K562 (cell line): ENCODE results near the gene MEIS2. TPM values are rescaled to one million over a fixed set of nuclear protein-coding genes. Genes with fewer than 3 reads are reported as not detected.

ENCODE experiments used
- ATAC-seq: fragments of 200-7000 bp; cut with Tn5 transposase; 3 replicates; pipeline ENCODE4 v1.9.1; 2020; ENCODE audit warnings: moderate library complexity
- BruUV-seq: library from RNA; stranded (reverse); fragments of 400-500 nt; replicated peaks from 2 replicates; lab custom pipeline; 2021; lab: Mats Ljungman, UMichigan
- CTCF ChIA-PET: fragments of 300-600 bp; formaldehyde crosslinking; extraction: SDS; loops from one replicate; lab custom pipeline; 2021; ENCODE audit warnings: low intra/inter-chr PET ratio; lab: Yijun Ruan, JAX
- POLR2A ChIA-PET: fragments of 300-600, 350-650 bp; sonication (Branson Sonifier 250); formaldehyde crosslinking; extraction: SDS; loops from one replicate; lab custom pipeline; 2021; ENCODE audit warnings: antibody characterized with exemption, inconsistent platforms; lab: Yijun Ruan, JAX
- DNase-seq, 4 experiments: peaks; one replicate each; pipeline versions ENCODE4 v3.0.0 to v3.0.0-alpha.2; 2011 to 2018; ENCODE audit warnings: low spot score in 3 of 4, mixed read lengths in 3 of 4; ENCODE audit errors: extremely low read depth in 1 of 4
- FAIRE-seq: peaks from 2 replicates; lab custom pipeline; 2011; peaks lifted over from hg19 to GRCh38; lab: Jason Lieb, UNC
- H2AFZ ChIP-seq: 2 replicates; pipeline ENCODE4 v1.6.0; 2011; ENCODE audit warnings: low read depth, low read length, control low read depth, inconsistent platforms
- H3K27ac ChIP-seq: fragments of 200-600 bp; 3 replicates; pipeline ENCODE4 v1.8.0; 2011; ENCODE audit warnings: low read depth, mild to moderate bottlenecking, control low read depth, inconsistent platforms, low read length, moderate library complexity, mixed read lengths; ENCODE audit errors: extremely low read depth
- H3K27me3 ChIP-seq, 2 experiments: fragments of 300-600 bp in 1 of 2; 2 replicates in 1 of 2; 3 replicates in 1 of 2; pipeline versions ENCODE4 v1.6.0 to v1.8.0; 2011; ENCODE audit warnings: inconsistent platforms in 2 of 2, low read length in 2 of 2, mild to moderate bottlenecking in 1 of 2, mixed read lengths in 1 of 2, moderate library complexity in 1 of 2; ENCODE audit not compliant: control insufficient read depth in 2 of 2, insufficient read depth in 2 of 2
- H3K36me3 ChIP-seq: fragments of 300-600 bp; 3 replicates; pipeline ENCODE4 v1.8.0; 2011; ENCODE audit warnings: mild to moderate bottlenecking, low read length, inconsistent platforms; ENCODE audit not compliant: control insufficient read depth, insufficient read depth
- H3K4me1 ChIP-seq, 2 experiments: fragments of 200-600 bp in 1 of 2; replicated peaks in 1 of 2; 2 replicates in 1 of 2; 3 replicates in 1 of 2; pipeline versions ENCODE4 v1.5.1 to v1.8.0; 2011; ENCODE audit warnings: inconsistent platforms in 2 of 2, low read length in 2 of 2, mild to moderate bottlenecking in 1 of 2, mixed read lengths in 1 of 2, moderate library complexity in 1 of 2; ENCODE audit not compliant: control insufficient read depth in 2 of 2, insufficient read depth in 2 of 2
- H3K4me2 ChIP-seq: 2 replicates; pipeline ENCODE4 v1.6.1; 2011; ENCODE audit warnings: low read length, control low read depth, inconsistent platforms, mixed read lengths; ENCODE audit not compliant: insufficient read depth
- H3K4me3 ChIP-seq: fragments of 200-600 bp; sonication (generic), shearing (Covaris generic); 2 replicates; pipeline ENCODE4 v1.5.1; 2016; ENCODE audit warnings: control low read depth, inconsistent platforms
- H3K79me2 ChIP-seq: fragments of 200-600 bp; 3 replicates; pipeline ENCODE4 v1.8.0; 2011; ENCODE audit warnings: low read length, inconsistent platforms; ENCODE audit not compliant: control insufficient read depth, insufficient read depth
- H3K9ac ChIP-seq, 2 experiments: 2 replicates each; pipeline versions ENCODE4 v1.6.0 to v1.6.1; 2011; ENCODE audit warnings: low read depth in 2 of 2, low read length in 2 of 2, control low read depth in 1 of 2, inconsistent platforms in 1 of 2, mild to moderate bottlenecking in 1 of 2, mixed read lengths in 1 of 2; ENCODE audit not compliant: insufficient read depth in 1 of 2
- H3K9me1 ChIP-seq: one replicate; pipeline ENCODE4 v1.6.0; 2011; ENCODE audit warnings: inconsistent platforms, mild to moderate bottlenecking, low read length, moderate library complexity; ENCODE audit not compliant: control insufficient read depth, insufficient read depth
- H3K9me3 ChIP-seq: replicated peaks from 2 replicates; pipeline ENCODE4 v1.5.1; 2011; ENCODE audit warnings: low read depth, low read length, inconsistent platforms; ENCODE audit not compliant: control insufficient read depth, insufficient read depth
- H4K20me1 ChIP-seq: replicated peaks from 2 replicates; pipeline ENCODE4 v1.6.1; 2011; ENCODE audit warnings: low read length, inconsistent platforms, mixed read lengths; ENCODE audit not compliant: control insufficient read depth, insufficient read depth
- C11orf30 ChIP-seq: fragments of 450-650 bp; IDR thresholded peaks from 2 replicates; pipeline ENCODE4 v1.6.1; 2016; ENCODE audit warnings: low read depth, mild to moderate bottlenecking
- PBX2 ChIP-seq, 2 experiments: IDR thresholded peaks in 1 of 2; conservative IDR thresholded peaks in 1 of 2; 2 replicates each; pipeline ENCODE4 v1.6.1; 2016; ENCODE audit warnings: low read depth in 2 of 2, mild to moderate bottlenecking in 1 of 2, missing compliant biosample characterization in 1 of 2, missing genetic modification characterization in 1 of 2, moderate library complexity in 1 of 2
- ZNF316 ChIP-seq: fragments of 450-650 bp; IDR thresholded peaks from 2 replicates; pipeline ENCODE4 v1.6.1; 2016
- ZNF586 ChIP-seq: fragments of 450-650 bp; formaldehyde crosslinking; conservative IDR thresholded peaks from 2 replicates; pipeline ENCODE4 v1.4.0; 2020; ENCODE audit warnings: mild to moderate bottlenecking, moderate library complexity
- WGBS: fragments of 100-300 bp; shearing (Covaris generic); methylation state at CpG from one replicate; pipeline ENCODE4 v1.1.6; 2016; ENCODE audit warnings: low coverage, mixed read lengths; ENCODE audit not compliant: insufficient coverage; ENCODE audit errors: missing lambda C conversion rate; 5-methylcytosine and 5-hydroxymethylcytosine counted together
- in situ Hi-C: fragments of 300-500 bp; cut with MboI; formaldehyde crosslinking; loops from 4 replicates; pipeline ENCODE4 v1.15.0; 2018; ENCODE audit warnings: inconsistent platforms, mixed read lengths
- intact Hi-C: fragments of 100-400 bp; cut with micrococcal nuclease; formaldehyde crosslinking; loops from 2 replicates; pipeline ENCODE4 v1.14.2; 2022
- polyA plus RNA-seq, 8 experiments: library from polyadenylated mRNA; depleted of rRNA in 4 of 8; stranded (reverse) in 5 of 8; unstranded in 3 of 8; fragments of >200 nt; fragmentation: Nextera tagmentation in 2 of 8; fragmentation: Illumina TruSeq in 1 of 8; extraction: Ambion mirVana in 2 of 8; extraction: Trizol in 1 of 8; gene quantifications; 2 replicates each; pipeline versions ENCODE4 v1.2.1 to v1.2.3, GENCODE V29; 2011 to 2014; ENCODE audit warnings: inconsistent platforms in 1 of 8, missing spikeins in 1 of 8
- total RNA-seq, 7 experiments: library from RNA; depleted of rRNA in 6 of 7; stranded (reverse); fragments of >200 nt in 6 of 7; fragmentation: Illumina TruSeq in 2 of 7; extraction: Trizol in 2 of 7; gene quantifications; 2 replicates each; pipeline versions ENCODE4 v1.2.1 to v1.2.3, GENCODE V29; 2011 to 2021; ENCODE audit warnings: low replicate concordance in 1 of 7

MEIS2 gene
- total and polyA plus RNA-seq, 9 of the 15 experiments (the other 6 are each of a cell fraction or from before 2014, with no cell fraction given) = 7.5 to 64.2 (median 22.3) TPM

GRCh38 chr15:36843822-36844221 lies 256.5 kb downstream of the MEIS2 start:
- TF ChIP-seq ZNF586 (no peak), ZNF316 (peak; percentile 43; the same call in 1 of the 2 replicates), PBX2 (CRISPR knock-in tag; IDR thresholded peaks at IDR 0.05; ENCODE audit: low read depth) (no peak), PBX2 (tag; conservative IDR thresholded peaks at IDR 0.05; ENCODE audit: low read depth) (no peak), C11orf30 (peak; percentile 32; the same call in 1 of the 2 replicates)
- WGBS = 0% methylated on average over 3 of the region's 3 CpGs
- no peaks in the 10 kb centered on the region for H3K9me1 ChIP-seq
- no peak overlapping the region for H3K4me3 ChIP-seq
- H3K79me2 ChIP-seq = no peaks in the 10 kb centered on the region
- ATAC-seq (no peak), DNase-seq (no peak), FAIRE-seq (no peak)
- H3K36me3 ChIP-seq = no peaks in the 10 kb centered on the region
- peaks cover 0 to 3% of the 10 kb centered on the region in 2 experiments; a peak in 1 of 5 replicates for H3K27me3 ChIP-seq
- no peaks in the 10 kb centered on the region for H4K20me1 ChIP-seq
- BruUV-seq = no TSS peak
- H3K27ac ChIP-seq = no peak overlapping the region
- POLR2A ChIA-PET = interaction anchor here (0.6 kb wide), 1 partner anchor 311 kb away, joined by 3 read pairs; no protein-coding TSS in a partner anchor
- CTCF ChIA-PET = no interaction called here
- no peaks in the 10 kb centered on the region for H3K4me1 ChIP-seq
- intact Hi-C loops = no loop called here
- H2AFZ ChIP-seq = no peak overlapping the region
- no peak overlapping the region for H3K4me2 ChIP-seq
- no peak overlapping the region for H3K9ac ChIP-seq
- in situ Hi-C loops = no loop called here
- no peaks in the 10 kb centered on the region for H3K9me3 ChIP-seq
